NB4 (cell line): ENCODE results near the gene TRAPPC6A.

ENCODE experiments used
- DNase-seq: peaks from one replicate; pipeline ENCODE4 v3.0.0; 2010; ENCODE audit warnings: low read depth
- H3K4me3 ChIP-seq: one replicate; pipeline ENCODE4 v1.5.1; 2011; ENCODE audit warnings: mild to moderate bottlenecking, low read depth, low read length, moderate library complexity
- CTCF ChIP-seq: IDR thresholded peaks from one replicate; pipeline ENCODE4 v1.5.1; 2012; ENCODE audit warnings: low read depth, low read length
- MAX ChIP-seq: IDR thresholded peaks from 2 replicates; pipeline ENCODE4 v1.6.1; 2011; ENCODE audit warnings: low read depth, low read length
- MYC ChIP-seq: IDR thresholded peaks from 2 replicates; pipeline ENCODE4 v1.6.1; 2011; ENCODE audit warnings: low read depth, low read length
- POLR2A ChIP-seq: IDR thresholded peaks from 2 replicates; pipeline ENCODE4 v1.6.1; 2011; ENCODE audit warnings: mild to moderate bottlenecking; ENCODE audit not compliant: insufficient read length; ENCODE audit errors: extremely low read depth

Gene TRAPPC6A

GRCh38 chr19:45158503-45159209 is 19.4 kb downstream of the TRAPPC6A start:
- DNase-seq, result no peak
- TF ChIP-seq POLR2A, result no peak
- no peak for TF ChIP-seq CTCF
- no peak for TF ChIP-seq MAX
- TF ChIP-seq MYC, result no peak
- H3K4me3 ChIP-seq, result no peak overlapping the region

GRCh38 chr19:45156751-45157150 is 21.3 kb downstream of the TRAPPC6A start:
- H3K4me3 ChIP-seq, result no peak overlapping the region
- TF ChIP-seq MYC (no peak), CTCF (no peak), MAX (no peak), POLR2A (no peak)
- DNase-seq, result no peak

GRCh38 chr19:45156011-45156630 is 21.9 kb downstream of the TRAPPC6A start:
- TF ChIP-seq MAX (no peak), CTCF (no peak), POLR2A (no peak), MYC (no peak)
- no peak overlapping the region for H3K4me3 ChIP-seq
- no peak for DNase-seq

GRCh38 chr19:45154064-45154827 is 23.8 kb downstream of the TRAPPC6A start:
- H3K4me3 ChIP-seq, result no peak overlapping the region
- TF ChIP-seq CTCF, result no peak
- no peak for TF ChIP-seq MAX
- no peak for TF ChIP-seq MYC
- TF ChIP-seq POLR2A, result no peak
- peak; percentile 50 for DNase-seq

- peak; percentile 55 for DNase-seq
- no peak for TF ChIP-seq MAX
- TF ChIP-seq MYC, result no peak
- TF ChIP-seq POLR2A, result no peak
- no peak for TF ChIP-seq CTCF
- H3K4me3 ChIP-seq, result no peak overlapping the region
These were observed 24.5 kb downstream of the TRAPPC6A start for GRCh38 chr19:45153339-45154063.
